Neural cell (in vitro differentiated cells): ENCODE results near the gene UCK2. TPM values are rescaled to one million over a fixed set of nuclear protein-coding genes. Genes with fewer than 3 reads are reported as not detected.

Experiments
- H2AFZ ChIP-seq: fragments of 200-600, 300-800 bp; sonication (generic), shearing (Covaris generic); 2 replicates; pipeline ENCODE4 v1.6.0; 2014; ENCODE audit warnings: low read depth, mild to moderate bottlenecking, antibody characterized with exemption, low read length, moderate library complexity
- H3F3A ChIP-seq: fragments of 200-600 bp; shearing (Covaris generic); 2 replicates; pipeline ENCODE4 v1.6.1; 2016; ENCODE audit warnings: mild to moderate bottlenecking, moderate library complexity, mixed read lengths, antibody characterized with exemption, low read length; ENCODE audit not compliant: insufficient read depth, poor library complexity, severe bottlenecking
- H3K27ac ChIP-seq: fragments of 200-600, 300-800 bp; sonication (generic), shearing (Covaris generic); 2 replicates; pipeline ENCODE4 v1.5.1; 2014; ENCODE audit warnings: mild to moderate bottlenecking, low read length, moderate library complexity
- H3K27me3 ChIP-seq: fragments of 300-800, 200-600 bp; sonication (generic), shearing (Covaris generic); 2 replicates; pipeline ENCODE4 v1.6.0; 2014; ENCODE audit warnings: mild to moderate bottlenecking, low read depth, low read length, moderate library complexity; ENCODE audit not compliant: insufficient read depth
- H3K36me3 ChIP-seq: fragments of 300-800, 200-600 bp; sonication (generic), shearing (Covaris generic); 2 replicates; pipeline ENCODE4 v1.5.1; 2014; ENCODE audit warnings: mild to moderate bottlenecking, antibody characterized with exemption, low read length, moderate library complexity; ENCODE audit not compliant: insufficient read depth
- H3K4me2 ChIP-seq: fragments of 300-800, 200-600 bp; sonication (generic), shearing (Covaris generic); 2 replicates; pipeline ENCODE4 v1.6.0; 2014; ENCODE audit warnings: mild to moderate bottlenecking, low read length
- H3K4me3 ChIP-seq: fragments of 300-800, 200-600 bp; sonication (generic), shearing (Covaris generic); 2 replicates; pipeline ENCODE4 v1.5.1; 2014; ENCODE audit warnings: mild to moderate bottlenecking, low read length, moderate library complexity
- H3K79me2 ChIP-seq: fragments of 200-600 bp; shearing (Covaris generic); replicated peaks from 2 replicates; pipeline ENCODE4 v1.6.0; 2014; ENCODE audit warnings: mild to moderate bottlenecking, low read length, moderate library complexity; ENCODE audit not compliant: insufficient read depth
- H3K9ac ChIP-seq: fragments of 300-800, 200-600 bp; sonication (generic), shearing (Covaris generic); 2 replicates; pipeline ENCODE4 v1.6.1; 2016; ENCODE audit warnings: mild to moderate bottlenecking, low read length, mixed read lengths
- H3K9me2 ChIP-seq: fragments of 200-600 bp; shearing (Covaris generic); 2 replicates; pipeline ENCODE4 v1.6.1; 2016; ENCODE audit warnings: mild to moderate bottlenecking, low read length, mixed read lengths; ENCODE audit not compliant: insufficient read depth
- H3K9me3 ChIP-seq: fragments of 200-600, 300-800 bp; sonication (generic), shearing (Covaris generic); 2 replicates; pipeline ENCODE4 v1.6.1; 2016; ENCODE audit warnings: mild to moderate bottlenecking, mixed run types, low read length, moderate library complexity, mixed read lengths
- H4K20me1 ChIP-seq: fragments of 200-600 bp; shearing (Covaris generic); 2 replicates; pipeline ENCODE4 v1.6.1; 2016; ENCODE audit warnings: mild to moderate bottlenecking, mixed run types; ENCODE audit not compliant: insufficient read depth
- EP300 ChIP-seq: fragments of 450-650 bp; conservative IDR thresholded peaks from 2 replicates; pipeline ENCODE4 v1.6.1; 2014; ENCODE audit warnings: antibody characterized with exemption, mild to moderate bottlenecking, moderate library complexity; ENCODE audit not compliant: poor library complexity, severe bottlenecking
- EZH2 ChIP-seq: fragments of 200-600, 300-800 bp; shearing (Covaris generic), sonication (generic); IDR thresholded peaks from 2 replicates; pipeline ENCODE4 v1.6.1; 2014; ENCODE audit warnings: antibody characterized with exemption, low read length, borderline replicate concordance, mild to moderate bottlenecking; ENCODE audit not compliant: insufficient read depth, poor library complexity, severe bottlenecking
- MXI1 ChIP-seq: fragments of 450-650 bp; conservative IDR thresholded peaks from 2 replicates; pipeline ENCODE4 v1.6.1; 2014; ENCODE audit warnings: antibody characterized with exemption, mild to moderate bottlenecking; ENCODE audit not compliant: poor library complexity, severe bottlenecking
- POLR2AphosphoS5 ChIP-seq: IDR thresholded peaks from 2 replicates; pipeline ENCODE4 v1.6.1; 2012
- RAD21 ChIP-seq: fragments of 450-650 bp; conservative IDR thresholded peaks from 2 replicates; pipeline ENCODE4 v1.6.1; 2014; ENCODE audit warnings: antibody characterized with exemption, mild to moderate bottlenecking, moderate library complexity
- SMC3 ChIP-seq: fragments of 450-650 bp; conservative IDR thresholded peaks from 2 replicates; pipeline ENCODE4 v1.6.1; 2014; ENCODE audit warnings: antibody characterized with exemption, mild to moderate bottlenecking, moderate library complexity; ENCODE audit not compliant: poor library complexity
- TAF1 ChIP-seq: IDR thresholded peaks from 2 replicates; pipeline ENCODE4 v1.6.1; 2012; ENCODE audit warnings: low read depth
- polyA plus RNA-seq: library from polyadenylated mRNA; depleted of rRNA; stranded (reverse); fragments of >200 nt; gene quantifications from 2 replicates; pipeline ENCODE4 v1.2.3, GENCODE V29; 2014
- TF ChIP-seq, protein P1 (sequence below): IDR thresholded peaks from 2 replicates; pipeline ENCODE4 v1.6.1; 2012; ENCODE audit warnings: borderline replicate concordance
- TF ChIP-seq, protein P2 (sequence below): fragments of 450-650 bp; IDR thresholded peaks from 2 replicates; pipeline ENCODE4 v1.5.1; 2014; ENCODE audit warnings: antibody characterized with exemption, mild to moderate bottlenecking, moderate library complexity; ENCODE audit not compliant: poor library complexity, severe bottlenecking

UCK2 gene
- polyA plus RNA-seq, 1 donor from 2014 or later, result 36.0 TPM

DNA sequence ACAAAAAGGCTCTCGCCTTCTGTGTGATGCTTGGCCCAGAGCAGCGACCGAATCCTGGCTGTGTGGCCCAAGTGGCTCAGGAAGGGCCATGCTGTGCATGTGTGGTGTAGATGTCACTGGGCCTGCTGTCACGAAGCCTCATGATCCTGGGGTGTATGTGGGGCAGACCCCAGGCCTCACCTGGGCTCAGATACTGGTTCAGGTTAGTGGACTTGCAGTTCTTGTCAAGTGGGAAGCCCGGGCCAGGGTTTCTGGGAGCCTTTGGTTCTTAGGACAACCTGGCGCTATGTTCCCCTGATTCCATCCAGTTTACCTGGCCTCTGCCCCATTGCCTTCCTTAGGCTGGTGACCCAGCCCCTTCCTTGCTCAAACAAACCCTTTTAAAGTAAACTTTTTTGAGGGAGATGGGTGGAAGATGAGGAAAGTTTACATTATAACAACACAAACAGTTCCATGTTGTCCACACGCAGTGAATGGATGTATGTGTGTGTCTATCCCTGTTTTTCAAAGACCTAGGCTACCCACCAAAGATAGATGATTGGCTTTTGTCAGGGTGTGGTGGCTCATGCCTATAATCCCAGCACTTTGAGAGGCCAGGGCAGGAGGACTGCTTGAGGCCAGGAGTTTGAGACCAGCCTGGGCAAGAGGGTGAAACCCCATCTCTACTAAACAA lies 84.3 kb downstream of the UCK2 start:
- no peak overlapping the region for H3K4me3 ChIP-seq
- TF ChIP-seq, protein P1, sequence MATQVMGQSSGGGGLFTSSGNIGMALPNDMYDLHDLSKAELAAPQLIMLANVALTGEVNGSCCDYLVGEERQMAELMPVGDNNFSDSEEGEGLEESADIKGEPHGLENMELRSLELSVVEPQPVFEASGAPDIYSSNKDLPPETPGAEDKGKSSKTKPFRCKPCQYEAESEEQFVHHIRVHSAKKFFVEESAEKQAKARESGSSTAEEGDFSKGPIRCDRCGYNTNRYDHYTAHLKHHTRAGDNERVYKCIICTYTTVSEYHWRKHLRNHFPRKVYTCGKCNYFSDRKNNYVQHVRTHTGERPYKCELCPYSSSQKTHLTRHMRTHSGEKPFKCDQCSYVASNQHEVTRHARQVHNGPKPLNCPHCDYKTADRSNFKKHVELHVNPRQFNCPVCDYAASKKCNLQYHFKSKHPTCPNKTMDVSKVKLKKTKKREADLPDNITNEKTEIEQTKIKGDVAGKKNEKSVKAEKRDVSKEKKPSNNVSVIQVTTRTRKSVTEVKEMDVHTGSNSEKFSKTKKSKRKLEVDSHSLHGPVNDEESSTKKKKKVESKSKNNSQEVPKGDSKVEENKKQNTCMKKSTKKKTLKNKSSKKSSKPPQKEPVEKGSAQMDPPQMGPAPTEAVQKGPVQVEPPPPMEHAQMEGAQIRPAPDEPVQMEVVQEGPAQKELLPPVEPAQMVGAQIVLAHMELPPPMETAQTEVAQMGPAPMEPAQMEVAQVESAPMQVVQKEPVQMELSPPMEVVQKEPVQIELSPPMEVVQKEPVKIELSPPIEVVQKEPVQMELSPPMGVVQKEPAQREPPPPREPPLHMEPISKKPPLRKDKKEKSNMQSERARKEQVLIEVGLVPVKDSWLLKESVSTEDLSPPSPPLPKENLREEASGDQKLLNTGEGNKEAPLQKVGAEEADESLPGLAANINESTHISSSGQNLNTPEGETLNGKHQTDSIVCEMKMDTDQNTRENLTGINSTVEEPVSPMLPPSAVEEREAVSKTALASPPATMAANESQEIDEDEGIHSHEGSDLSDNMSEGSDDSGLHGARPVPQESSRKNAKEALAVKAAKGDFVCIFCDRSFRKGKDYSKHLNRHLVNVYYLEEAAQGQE, result no peak
- no peak for TF ChIP-seq SMC3
- no peaks in the 10 kb centered on the region for H3K9me3 ChIP-seq
- no peak overlapping the region for H3K4me2 ChIP-seq
- no peak overlapping the region for H2AFZ ChIP-seq
- H3K9ac ChIP-seq, result no peak overlapping the region
- H3K36me3 ChIP-seq, result no peaks in the 10 kb centered on the region
- no peaks in the 10 kb centered on the region for H3K79me2 ChIP-seq
- no peak overlapping the region for H3K27ac ChIP-seq
- H3K27me3 ChIP-seq, result no peaks in the 10 kb centered on the region
- H3K9me2 ChIP-seq, result no peaks in the 10 kb centered on the region
- H3F3A ChIP-seq, result no peaks in the 10 kb centered on the region
- H4K20me1 ChIP-seq, result no peaks in the 10 kb centered on the region

DNA sequence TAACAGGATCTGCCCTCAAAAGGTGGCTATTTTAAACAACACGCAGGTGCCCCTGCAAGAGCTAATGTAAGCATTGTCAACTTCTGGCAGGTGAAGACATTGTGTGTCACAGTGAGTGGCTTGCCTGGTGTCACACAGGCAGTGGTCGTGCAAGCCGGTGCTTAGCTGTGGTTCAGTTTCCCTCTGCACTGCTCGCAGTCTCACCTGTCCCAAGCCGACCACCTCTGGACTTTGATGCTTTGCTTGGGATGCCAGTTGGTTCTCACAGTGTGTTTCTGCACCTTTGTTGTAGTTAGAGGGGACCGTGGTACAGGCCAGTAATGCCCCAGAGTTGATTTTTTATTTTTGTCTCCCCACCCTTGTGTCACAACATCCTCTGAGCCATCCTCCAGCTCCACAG lies 85.2 kb downstream of the UCK2 start:
- TF ChIP-seq MXI1 (no peak), EZH2 (no peak), RAD21 (no peak), POLR2AphosphoS5 (no peak), TAF1 (no peak), EP300 (no peak), SMC3 (no peak)
- TF ChIP-seq, protein P1, result no peak
- TF ChIP-seq, protein P2, sequence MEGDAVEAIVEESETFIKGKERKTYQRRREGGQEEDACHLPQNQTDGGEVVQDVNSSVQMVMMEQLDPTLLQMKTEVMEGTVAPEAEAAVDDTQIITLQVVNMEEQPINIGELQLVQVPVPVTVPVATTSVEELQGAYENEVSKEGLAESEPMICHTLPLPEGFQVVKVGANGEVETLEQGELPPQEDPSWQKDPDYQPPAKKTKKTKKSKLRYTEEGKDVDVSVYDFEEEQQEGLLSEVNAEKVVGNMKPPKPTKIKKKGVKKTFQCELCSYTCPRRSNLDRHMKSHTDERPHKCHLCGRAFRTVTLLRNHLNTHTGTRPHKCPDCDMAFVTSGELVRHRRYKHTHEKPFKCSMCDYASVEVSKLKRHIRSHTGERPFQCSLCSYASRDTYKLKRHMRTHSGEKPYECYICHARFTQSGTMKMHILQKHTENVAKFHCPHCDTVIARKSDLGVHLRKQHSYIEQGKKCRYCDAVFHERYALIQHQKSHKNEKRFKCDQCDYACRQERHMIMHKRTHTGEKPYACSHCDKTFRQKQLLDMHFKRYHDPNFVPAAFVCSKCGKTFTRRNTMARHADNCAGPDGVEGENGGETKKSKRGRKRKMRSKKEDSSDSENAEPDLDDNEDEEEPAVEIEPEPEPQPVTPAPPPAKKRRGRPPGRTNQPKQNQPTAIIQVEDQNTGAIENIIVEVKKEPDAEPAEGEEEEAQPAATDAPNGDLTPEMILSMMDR, result no peak
- Histone ChIP-seq H3K27ac (no peak overlapping the region), H3K79me2 (no peaks in the 10 kb centered on the region), H3K27me3 (no peaks in the 10 kb centered on the region), H3K36me3 (no peaks in the 10 kb centered on the region), H3K4me2 (no peak overlapping the region), H3F3A (no peaks in the 10 kb centered on the region), H3K9ac (no peak overlapping the region), H2AFZ (no peak overlapping the region), H3K4me3 (no peak overlapping the region), H3K9me3 (no peaks in the 10 kb centered on the region), H4K20me1 (no peaks in the 10 kb centered on the region), H3K9me2 (no peaks in the 10 kb centered on the region)
